ENCODE results near the gene AGBL4.

Gene AGBL4

GRCh38 chr1:48592330-48592729, 1431.4 kb downstream of the AGBL4 start:
- no peak for DNase-seq (ENCODE audit: low read depth in 2 of 2)

- DNase-seq (ENCODE audit: low read depth in 2 of 2): no peak
Observed at GRCh38 chr1:48591181-48591580, 1432.6 kb downstream of the AGBL4 start.

- no peak for DNase-seq (ENCODE audit: low read depth in 2 of 2)
Observed at GRCh38 chr1:48588061-48588460, 1435.7 kb downstream of the AGBL4 start.

GRCh38 chr1:48582408-48582807, 1441.3 kb downstream of the AGBL4 start:
- DNase-seq (ENCODE audit: low read depth in 2 of 2): no peak

- no peak for DNase-seq (ENCODE audit: low read depth in 2 of 2)
Observed at GRCh38 chr1:48581270-48581669, 1442.5 kb downstream of the AGBL4 start.

- DNase-seq (ENCODE audit: low read depth in 2 of 2): no peak
Observed at GRCh38 chr1:48576565-48576964, 1447.2 kb downstream of the AGBL4 start.

- peak in 1 of 2 experiments; percentile 1 for DNase-seq (ENCODE audit: low read depth in 2 of 2)
Observed at GRCh38 chr1:48572646-48573258, 1451.0 kb downstream of the AGBL4 start.

GRCh38 chr1:48572134-48572533, 1451.6 kb downstream of the AGBL4 start:
- no peak for DNase-seq (ENCODE audit: low read depth in 2 of 2)

- DNase-seq (ENCODE audit: low read depth in 2 of 2): no peak
Observed at GRCh38 chr1:48571303-48571987, 1452.3 kb downstream of the AGBL4 start.

GRCh38 chr1:48570568-48570967, 1453.2 kb downstream of the AGBL4 start:
- no peak for DNase-seq (ENCODE audit: low read depth in 2 of 2)

- no peak for DNase-seq (ENCODE audit: low read depth in 2 of 2)
Observed at GRCh38 chr1:48568501-48568900, 1455.3 kb downstream of the AGBL4 start.

GRCh38 chr1:48566492-48566891, 1457.3 kb downstream of the AGBL4 start:
- no peak for DNase-seq (ENCODE audit: low read depth in 2 of 2)

GRCh38 chr1:48563021-48563420, 1460.7 kb downstream of the AGBL4 start:
- DNase-seq (ENCODE audit: low read depth in 2 of 2): no peak

- no peak for DNase-seq (ENCODE audit: low read depth in 2 of 2)
Observed at GRCh38 chr1:48561444-48561843, 1462.3 kb downstream of the AGBL4 start.

GRCh38 chr1:48560577-48560976, 1463.2 kb downstream of the AGBL4 start:
- no peak for DNase-seq (ENCODE audit: low read depth in 2 of 2)

GRCh38 chr1:48560116-48560515, 1463.6 kb downstream of the AGBL4 start:
- DNase-seq (ENCODE audit: low read depth in 2 of 2): no peak

GRCh38 chr1:48558366-48558765, 1465.4 kb downstream of the AGBL4 start:
- DNase-seq (ENCODE audit: low read depth in 2 of 2): no peak

GRCh38 chr1:48556186-48556850, 1467.4 kb downstream of the AGBL4 start:
- no peak for DNase-seq (ENCODE audit: low read depth in 2 of 2)

GRCh38 chr1:48555271-48555670, 1468.5 kb downstream of the AGBL4 start:
- no peak for DNase-seq (ENCODE audit: low read depth in 2 of 2)

- DNase-seq (ENCODE audit: low read depth in 2 of 2): no peak
Observed at GRCh38 chr1:48552903-48553606, 1470.7 kb downstream of the AGBL4 start.

GRCh38 chr1:48552420-48552819, 1471.3 kb downstream of the AGBL4 start:
- DNase-seq (ENCODE audit: low read depth in 2 of 2): no peak

- no peak for DNase-seq (ENCODE audit: low read depth in 2 of 2)
Observed at GRCh38 chr1:48548985-48549384, 1474.8 kb downstream of the AGBL4 start.

Measured in stimulated activated CD4-positive, alpha-beta T cell treated with anti-CD3 and anti-CD28 coated beads, Interleukin-12 subunit alpha, Interleukin-12 subunit beta, amount 100 ng/mL, for 24 hours (primary cell).